K562 (cell line): Measurements from ENCODE around the gene CSF3. TPM values are rescaled to one million over a fixed set of nuclear protein-coding genes. Genes with fewer than 3 reads are reported as not detected.
A peak's percentile ranks its signal among the peaks of the same experiment; 100 is the strongest.

ENCODE experiments used
- HOXB6 ChIP-seq: fragments of 250-450 bp; sonication (Bioruptor Pico); IDR thresholded peaks from 2 replicates; pipeline ENCODE4 v1.5.1; 2022; ENCODE audit warnings: mild to moderate bottlenecking, borderline replicate concordance
- KHSRP ChIP-seq: fragments of 450-650 bp; IDR thresholded peaks from 2 replicates; pipeline ENCODE4 v1.6.1; 2017
- MTA3 ChIP-seq: fragments of 450-650 bp; formaldehyde crosslinking; IDR thresholded peaks from 2 replicates; pipeline ENCODE4 v1.6.1; 2017; ENCODE audit warnings: mild to moderate bottlenecking, borderline replicate concordance
- POLR2G ChIP-seq: fragments of 200-400 bp; formaldehyde crosslinking; IDR thresholded peaks from 2 replicates; pipeline ENCODE4 v1.6.1; 2017; ENCODE audit warnings: low read depth, mild to moderate bottlenecking, antibody characterized with exemption, low read length, moderate library complexity
- XRCC4 ChIP-seq: IDR thresholded peaks from one replicate; pipeline ENCODE4 v1.6.1; 2011; ENCODE audit not compliant: insufficient read depth, insufficient read length; ENCODE audit errors: extremely low read depth
- YY1 ChIP-seq, 3 experiments: IDR thresholded peaks; 2 replicates each; pipeline ENCODE4 v1.6.1; 2011; ENCODE audit warnings: low read length in 2 of 3, mild to moderate bottlenecking in 2 of 3, moderate library complexity in 2 of 3, borderline replicate concordance in 1 of 3, control low read depth in 1 of 3, low read depth in 1 of 3; ENCODE audit not compliant: insufficient read depth in 3 of 3, insufficient replicate concordance in 2 of 3, control insufficient read depth in 1 of 3, insufficient read length in 1 of 3; ENCODE audit errors: extremely low read depth in 1 of 3
- ZBTB11 ChIP-seq, 3 experiments: fragments of 200-800 bp in 1 of 3; fragments of 250-450 bp in 1 of 3; fragments of 450-650 bp in 1 of 3; sonication (Bioruptor Pico) in 1 of 3; sonication (Bioruptor generic) in 1 of 3; formaldehyde crosslinking in 1 of 3; IDR thresholded peaks; 2 replicates each; pipeline versions ENCODE4 v1.6.1 to v1.8.0; 2016 to 2022; ENCODE audit warnings: mild to moderate bottlenecking in 2 of 3, missing genetic modification characterization in 2 of 3, missing compliant biosample characterization in 1 of 3, moderate library complexity in 1 of 3
- ZNF407 ChIP-seq: fragments of 450-650 bp; IDR thresholded peaks from 2 replicates; pipeline ENCODE4 v1.6.1; 2016; ENCODE audit warnings: low read depth
- ZNF639 ChIP-seq, 2 experiments: fragments of 200-800 bp in 1 of 2; sonication (Bioruptor generic) in 1 of 2; sonication (generic) in 1 of 2; formaldehyde crosslinking in 1 of 2; IDR thresholded peaks in 1 of 2; conservative IDR thresholded peaks in 1 of 2; 2 replicates each; pipeline versions ENCODE4 v1.5.0 to v1.6.1; 2016 to 2020; ENCODE audit warnings: missing compliant biosample characterization in 1 of 2, missing genetic modification characterization in 1 of 2, missing genetic modification reagents in 1 of 2
- polyA plus RNA-seq, 8 experiments: library from polyadenylated mRNA; depleted of rRNA in 4 of 8; stranded (reverse) in 5 of 8; unstranded in 3 of 8; fragments of >200 nt; fragmentation: Nextera tagmentation in 2 of 8; fragmentation: Illumina TruSeq in 1 of 8; extraction: Ambion mirVana in 2 of 8; extraction: Trizol in 1 of 8; gene quantifications; 2 replicates each; pipeline versions ENCODE4 v1.2.1 to v1.2.3, GENCODE V29; 2011 to 2014; ENCODE audit warnings: inconsistent platforms in 1 of 8, missing spikeins in 1 of 8
- total RNA-seq, 7 experiments: library from RNA; depleted of rRNA in 6 of 7; stranded (reverse); fragments of >200 nt in 6 of 7; fragmentation: Illumina TruSeq in 2 of 7; extraction: Trizol in 2 of 7; gene quantifications; 2 replicates each; pipeline versions ENCODE4 v1.2.1 to v1.2.3, GENCODE V29; 2011 to 2021; ENCODE audit warnings: low replicate concordance in 1 of 7

CSF3 gene
- total and polyA plus RNA-seq, 9 of the 15 experiments (the other 6 are each of a cell fraction or from before 2014, with no cell fraction given), result 0.19 TPM; not detected in 8

GRCh38 chr17:40063187-40063771, 48.0 kb downstream of the CSF3 start (continued):
- TF ChIP-seq ZNF639 (CRISPR knock-in tag; conservative IDR thresholded peaks at IDR 0.05 in 1 of 2, IDR thresholded peaks at IDR 0.05 in 1 of 2), result peak in 1 of 2 experiments; percentile 77; a peak in 2 of 4 replicates
- no peak for TF ChIP-seq KHSRP
- peak; percentile 57; the same call in 1 of the 2 replicates for TF ChIP-seq MTA3
- 0 out of 2 replicates have a peak, but pooled peaks have one; percentile 7 for TF ChIP-seq ZNF407
- TF ChIP-seq XRCC4, result no peak
- peak; percentile 73 for TF ChIP-seq POLR2G
- TF ChIP-seq HOXB6 (CRISPR knock-in tag), result no peak
- TF ChIP-seq ZBTB11 (CRISPR knock-in tag; IDR thresholded peaks at IDR 0.05), result peak in 1 of 3 experiments; percentile 26; a peak in 1 of 6 replicates
- TF ChIP-seq YY1 (IDR thresholded peaks at IDR 0.05; ENCODE audit: borderline replicate concordance in 1 of 3, control insufficient read depth in 1 of 3, extremely low read depth in 1 of 3, insufficient read depth in 3 of 3, insufficient read length in 1 of 3, insufficient replicate concordance in 2 of 3, low read depth in 1 of 3, low read length in 2 of 3), result peak in 2 of 3 experiments; percentile 15 to 60
